Measurements from ENCODE around the gene ODF4. TPM values are rescaled to one million over a fixed set of nuclear protein-coding genes. Genes with fewer than 3 reads are reported as not detected.

ODF4 gene
- total and polyA plus RNA-seq, 4 donors, result not detected

DNA sequence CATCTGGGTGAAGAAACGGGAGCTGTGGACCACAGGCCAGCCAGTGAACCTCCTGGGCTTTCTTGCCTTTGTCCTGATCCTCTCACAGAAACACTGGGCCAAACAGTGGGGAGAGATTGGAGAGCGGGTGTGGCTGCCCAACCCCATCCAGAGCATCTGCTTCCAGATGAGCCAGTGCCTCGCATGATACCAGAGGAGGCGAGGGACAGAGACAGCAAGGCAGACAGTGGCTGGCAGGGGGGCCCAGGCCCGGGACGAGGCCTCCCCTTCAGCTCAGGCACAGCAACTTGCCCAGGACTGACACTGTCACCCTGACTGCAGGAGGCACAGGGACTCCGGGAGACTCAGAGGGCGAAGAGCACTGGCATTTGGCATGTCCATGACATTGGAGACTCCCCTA, 17.6 kb upstream of the ODF4 start:
- Histone ChIP-seq H3K4me3 (ENCODE audit: low read length in 2 of 2) (no peak overlapping the region), H3K4me1 (ENCODE audit: control insufficient read depth in 1 of 2, insufficient read depth in 2 of 2, low read length in 2 of 2) (no peaks in the 10 kb centered on the region), H3K9me3 (ENCODE audit: control insufficient read depth, low read length) (no peaks in the 10 kb centered on the region), H3K27ac (ENCODE audit: low read depth in 1 of 2, low read length in 2 of 2) (no peak overlapping the region), H3K27me3 (ENCODE audit: control insufficient read depth in 1 of 2, insufficient read depth in 2 of 2, low read length in 1 of 2) (no peaks in the 10 kb centered on the region), H3K36me3 (ENCODE audit: control insufficient read depth in 1 of 2, insufficient read depth in 2 of 2, low read length in 1 of 2) (no peaks in the 10 kb centered on the region)
- ATAC-seq (ENCODE audit: low FRiP score) (no peak), DNase-seq (no peak)
- WGBS, 2 donors, result 91 to 93% methylated on average over 8 of the region's 8 CpGs
- intact Hi-C loops (cut with DNase I), result no loop called here

DNA sequence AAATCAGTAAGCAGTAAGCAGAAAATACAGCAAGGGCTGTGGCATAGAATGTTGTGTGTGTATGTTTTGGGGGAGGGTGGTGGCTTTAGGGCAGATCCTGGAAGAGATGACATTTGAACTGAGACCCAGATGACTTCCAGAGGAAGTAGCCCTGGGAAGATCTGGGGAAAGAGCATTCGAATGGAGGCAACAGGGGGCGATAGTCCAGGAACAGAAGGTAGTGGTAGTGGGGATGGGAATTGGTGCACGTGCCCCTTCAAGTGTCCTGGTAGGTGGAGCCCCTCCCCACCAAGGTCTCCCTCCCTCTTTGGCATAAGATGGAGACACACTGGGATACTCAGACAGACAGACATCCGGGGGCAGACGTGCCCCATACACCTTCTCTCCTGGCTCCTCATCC, 15.5 kb upstream of the ODF4 start:
- Histone ChIP-seq H3K9me3 (ENCODE audit: control insufficient read depth, low read length) (no peaks in the 10 kb centered on the region), H3K4me1 (ENCODE audit: control insufficient read depth in 1 of 2, insufficient read depth in 2 of 2, low read length in 2 of 2) (no peaks in the 10 kb centered on the region), H3K36me3 (ENCODE audit: control insufficient read depth in 1 of 2, insufficient read depth in 2 of 2, low read length in 1 of 2) (no peaks in the 10 kb centered on the region), H3K4me3 (ENCODE audit: low read length in 2 of 2) (no peak overlapping the region), H3K27ac (ENCODE audit: low read depth in 1 of 2, low read length in 2 of 2) (no peak overlapping the region), H3K27me3 (ENCODE audit: control insufficient read depth in 1 of 2, insufficient read depth in 2 of 2, low read length in 1 of 2) (no peaks in the 10 kb centered on the region)
- intact Hi-C loops (cut with DNase I), result no loop called here
- DNase-seq, result no peak
- 81 to 82% methylated on average over 5 of the region's 5 CpGs for WGBS, 2 donors
- ATAC-seq (ENCODE audit: low FRiP score), result no peak

DNA sequence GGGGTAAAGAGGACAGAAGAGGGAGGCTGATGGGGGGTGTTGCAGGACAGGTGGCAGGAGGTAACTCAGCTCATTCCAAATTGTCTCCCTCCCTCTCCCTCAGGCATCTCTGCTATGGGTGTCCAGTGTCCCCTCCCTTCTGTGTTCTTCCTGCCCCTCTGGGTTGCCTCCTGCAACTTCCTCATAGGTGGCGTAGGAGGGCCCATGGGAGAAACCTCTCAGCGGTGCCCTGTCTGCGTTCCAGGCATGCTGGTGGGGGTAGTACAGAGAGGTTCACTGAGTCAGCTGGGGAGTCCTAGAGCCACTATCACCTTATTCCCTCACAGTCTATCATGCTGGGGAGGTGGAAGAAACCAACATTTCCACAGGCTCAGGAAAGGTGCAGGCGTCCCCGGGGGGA, 14.7 kb upstream of the ODF4 start:
- DNase-seq (no peak), ATAC-seq (ENCODE audit: low FRiP score) (no peak)
- no peaks in the 10 kb centered on the region for H3K36me3 ChIP-seq (ENCODE audit: control insufficient read depth in 1 of 2, insufficient read depth in 2 of 2, low read length in 1 of 2)
- H3K4me1 ChIP-seq (ENCODE audit: control insufficient read depth in 1 of 2, insufficient read depth in 2 of 2, low read length in 2 of 2), result no peaks in the 10 kb centered on the region
- H3K4me3 ChIP-seq (ENCODE audit: low read length in 2 of 2), result no peak overlapping the region
- H3K27ac ChIP-seq (ENCODE audit: low read depth in 1 of 2, low read length in 2 of 2), result no peak overlapping the region
- intact Hi-C loops (cut with DNase I), result no loop called here
- no peaks in the 10 kb centered on the region for H3K9me3 ChIP-seq (ENCODE audit: control insufficient read depth, low read length)
- no peaks in the 10 kb centered on the region for H3K27me3 ChIP-seq (ENCODE audit: control insufficient read depth in 1 of 2, insufficient read depth in 2 of 2, low read length in 1 of 2)
- WGBS, 2 donors, result 81 to 82% methylated on average over 5 of the region's 5 CpGs

DNA sequence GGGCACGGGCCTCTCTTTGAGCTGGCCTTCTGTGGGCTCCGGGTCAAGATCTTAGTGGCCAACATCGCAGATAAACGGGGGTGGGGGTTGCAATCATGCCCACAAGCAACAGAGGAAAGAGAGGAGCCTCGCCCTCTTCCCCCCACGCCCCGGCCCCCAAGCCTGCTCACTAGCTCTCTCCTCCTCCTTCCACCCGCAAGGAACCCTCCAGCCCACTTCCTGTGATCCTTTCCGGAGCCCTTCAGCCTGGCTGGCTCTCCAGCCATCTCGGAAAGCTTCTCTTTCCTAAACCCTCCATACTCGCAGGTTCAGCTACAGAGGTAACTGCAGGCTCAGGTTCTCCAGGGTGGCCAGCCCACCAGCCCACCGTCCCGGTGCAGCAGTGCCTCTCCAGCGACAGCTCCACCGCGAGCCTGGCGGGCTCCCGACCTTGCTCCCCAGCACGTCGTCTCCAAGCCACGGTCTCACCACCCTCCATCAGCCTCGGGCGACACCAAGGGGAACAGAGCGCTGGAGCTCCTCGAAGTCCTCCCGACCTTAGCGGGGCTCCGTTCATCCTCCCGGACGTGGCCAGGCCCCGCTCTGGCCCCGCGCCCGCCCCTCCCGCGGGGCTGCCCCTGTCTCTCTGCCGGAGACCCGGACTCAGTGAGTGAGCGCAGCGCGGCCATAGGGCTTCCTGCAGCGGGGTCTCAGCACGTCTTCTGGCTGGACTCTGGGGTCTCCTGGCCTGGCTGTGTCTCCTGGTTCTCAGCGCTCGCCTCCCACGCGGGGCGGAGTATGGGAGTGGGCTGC, 12.9 kb upstream of the ODF4 start:
- peak; percentile 69 for ATAC-seq (ENCODE audit: low FRiP score)
- 7 to 9% methylated on average over 48 of the region's 48 CpGs for WGBS, 2 donors
- intact Hi-C loops (cut with DNase I), result no loop called here
- DNase-seq, result peak; percentile 56 to 83
- Histone ChIP-seq H3K9me3 (ENCODE audit: control insufficient read depth, low read length) (no peaks in the 10 kb centered on the region), H3K4me3 (ENCODE audit: low read length in 2 of 2) (peak overlapping the region; percentile 14 to 30), H3K27ac (ENCODE audit: low read depth in 1 of 2, low read length in 2 of 2) (no peak overlapping the region), H3K27me3 (ENCODE audit: control insufficient read depth in 1 of 2, insufficient read depth in 2 of 2, low read length in 1 of 2) (no peaks in the 10 kb centered on the region), H3K36me3 (ENCODE audit: control insufficient read depth in 1 of 2, insufficient read depth in 2 of 2, low read length in 1 of 2) (no peaks in the 10 kb centered on the region), H3K4me1 (ENCODE audit: control insufficient read depth in 1 of 2, insufficient read depth in 2 of 2, low read length in 2 of 2) (no peaks in the 10 kb centered on the region)

DNA sequence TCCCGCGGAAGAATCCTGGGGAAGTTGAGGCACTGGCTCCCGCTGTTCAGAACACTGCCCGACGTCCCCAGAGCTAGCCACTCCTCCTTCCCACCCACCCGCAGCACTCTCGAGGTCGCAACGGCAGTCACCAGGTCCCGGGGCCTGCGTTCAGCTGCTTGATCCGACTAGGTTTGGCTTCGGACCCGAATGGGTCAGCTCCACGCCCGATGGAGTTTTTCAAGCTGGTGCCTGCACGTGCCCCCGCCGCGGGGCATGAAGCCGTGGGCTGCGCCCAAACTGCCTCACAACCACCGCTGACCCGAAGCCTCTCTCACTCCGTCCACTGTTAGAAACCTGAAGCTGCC, 12.4 kb upstream of the ODF4 start:
- intact Hi-C loops (cut with DNase I), result no loop called here
- ATAC-seq (ENCODE audit: low FRiP score), result peak; percentile 52
- no peak for DNase-seq
- peak overlapping the region; percentile 14 to 30 for H3K4me3 ChIP-seq (ENCODE audit: low read length in 2 of 2)
- H3K4me1 ChIP-seq (ENCODE audit: control insufficient read depth in 1 of 2, insufficient read depth in 2 of 2, low read length in 2 of 2), result no peaks in the 10 kb centered on the region
- H3K36me3 ChIP-seq (ENCODE audit: control insufficient read depth in 1 of 2, insufficient read depth in 2 of 2, low read length in 1 of 2), result no peaks in the 10 kb centered on the region
- H3K9me3 ChIP-seq (ENCODE audit: control insufficient read depth, low read length), result peaks cover 2% of the 10 kb centered on the region
- 6 to 13% methylated on average over 25 of the region's 25 CpGs for WGBS, 2 donors
- no peaks in the 10 kb centered on the region for H3K27me3 ChIP-seq (ENCODE audit: control insufficient read depth in 1 of 2, insufficient read depth in 2 of 2, low read length in 1 of 2)
- H3K27ac ChIP-seq (ENCODE audit: low read depth in 1 of 2, low read length in 2 of 2), result no peak overlapping the region

DNA sequence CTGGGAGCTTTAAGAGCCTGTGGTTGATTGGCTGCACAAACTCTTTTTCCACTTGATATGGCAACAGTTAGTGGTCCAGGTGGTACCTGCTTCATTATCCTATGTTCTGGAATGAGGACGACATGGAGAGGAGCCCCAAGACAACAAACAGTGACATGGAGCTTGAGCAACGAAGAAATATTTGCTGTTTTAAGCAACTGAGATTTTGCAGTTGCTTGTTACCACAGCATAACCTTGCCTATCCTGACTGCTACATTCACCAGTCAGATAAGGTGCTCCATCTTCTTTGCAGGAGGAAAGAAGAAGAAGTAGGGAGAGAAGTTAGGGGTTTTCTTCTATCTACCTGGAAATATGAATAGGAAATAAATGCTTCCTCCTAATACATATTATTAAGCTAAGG, 7.5 kb upstream of the ODF4 start:
- DNase-seq (no peak), ATAC-seq (ENCODE audit: low FRiP score) (no peak)
- WGBS, 2 donors, result 88 to 91% methylated on average over 2 of the region's 2 CpGs
- Histone ChIP-seq H3K27ac (ENCODE audit: low read depth in 1 of 2, low read length in 2 of 2) (no peak overlapping the region), H3K36me3 (ENCODE audit: control insufficient read depth in 1 of 2, insufficient read depth in 2 of 2, low read length in 1 of 2) (no peaks in the 10 kb centered on the region), H3K27me3 (ENCODE audit: control insufficient read depth in 1 of 2, insufficient read depth in 2 of 2, low read length in 1 of 2) (no peaks in the 10 kb centered on the region), H3K9me3 (ENCODE audit: control insufficient read depth, low read length) (peaks cover 2% of the 10 kb centered on the region), H3K4me3 (ENCODE audit: low read length in 2 of 2) (no peak overlapping the region), H3K4me1 (ENCODE audit: control insufficient read depth in 1 of 2, insufficient read depth in 2 of 2, low read length in 2 of 2) (no peaks in the 10 kb centered on the region)
- intact Hi-C loops (cut with DNase I), result no loop called here

DNA sequence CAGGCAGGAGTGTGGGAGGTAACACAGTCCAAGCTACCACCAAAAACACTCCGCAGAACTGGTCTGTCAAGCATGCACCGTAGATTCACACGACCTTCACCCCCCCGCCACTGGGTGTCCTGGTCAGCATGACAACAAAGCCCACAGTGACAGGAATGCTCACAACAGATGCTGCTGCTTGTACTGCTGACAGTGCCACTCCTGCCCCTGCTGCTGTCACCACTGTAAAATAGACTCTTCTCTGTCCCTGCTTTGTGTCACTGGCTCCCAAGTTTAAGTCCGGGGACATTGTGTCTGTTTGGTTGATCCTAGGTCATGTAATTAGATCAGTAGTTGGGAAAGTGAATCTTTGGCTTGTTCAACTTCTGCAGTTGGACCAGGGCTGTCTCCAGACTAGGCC, 7.0 kb upstream of the ODF4 start:
- no peak overlapping the region for H3K4me3 ChIP-seq (ENCODE audit: low read length in 2 of 2)
- peaks cover 2% of the 10 kb centered on the region for H3K9me3 ChIP-seq (ENCODE audit: control insufficient read depth, low read length)
- H3K4me1 ChIP-seq (ENCODE audit: control insufficient read depth in 1 of 2, insufficient read depth in 2 of 2, low read length in 2 of 2), result no peaks in the 10 kb centered on the region
- no peaks in the 10 kb centered on the region for H3K27me3 ChIP-seq (ENCODE audit: control insufficient read depth in 1 of 2, insufficient read depth in 2 of 2, low read length in 1 of 2)
- DNase-seq (no peak), ATAC-seq (ENCODE audit: low FRiP score) (no peak)
- H3K27ac ChIP-seq (ENCODE audit: low read depth in 1 of 2, low read length in 2 of 2), result no peak overlapping the region
- WGBS, 2 donors, result 51 to 56% methylated on average over 5 of the region's 5 CpGs
- intact Hi-C loops (cut with DNase I), result no loop called here
- H3K36me3 ChIP-seq (ENCODE audit: control insufficient read depth in 1 of 2, insufficient read depth in 2 of 2, low read length in 1 of 2), result no peaks in the 10 kb centered on the region

DNA sequence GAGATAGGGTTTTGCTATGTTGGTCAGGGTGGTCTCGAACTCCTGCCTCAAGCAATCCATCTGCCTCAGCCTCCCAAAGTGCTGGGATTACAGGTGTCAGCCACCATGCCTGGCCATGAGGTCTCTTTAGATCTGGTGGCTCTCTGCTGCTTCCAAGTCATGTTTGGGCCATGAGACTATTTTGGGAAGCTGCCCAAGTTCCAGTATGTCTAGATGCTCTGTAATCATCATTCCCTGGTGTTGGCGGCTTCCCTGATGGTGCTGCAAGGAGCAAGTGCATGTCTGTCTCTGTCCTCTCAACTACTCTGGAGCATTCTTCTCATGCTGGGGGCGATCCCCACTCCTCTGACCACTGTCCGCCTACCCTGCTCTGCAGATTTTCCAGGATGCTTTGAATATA, 6.4 kb upstream of the ODF4 start:
- ATAC-seq (ENCODE audit: low FRiP score) (no peak), DNase-seq (no peak)
- WGBS, 2 donors, result 93 to 94% methylated on average over 4 of the region's 4 CpGs
- no peaks in the 10 kb centered on the region for H3K36me3 ChIP-seq (ENCODE audit: control insufficient read depth in 1 of 2, insufficient read depth in 2 of 2, low read length in 1 of 2)
- H3K4me1 ChIP-seq (ENCODE audit: control insufficient read depth in 1 of 2, insufficient read depth in 2 of 2, low read length in 2 of 2), result no peaks in the 10 kb centered on the region
- peaks cover 2% of the 10 kb centered on the region for H3K9me3 ChIP-seq (ENCODE audit: control insufficient read depth, low read length)
- H3K27me3 ChIP-seq (ENCODE audit: control insufficient read depth in 1 of 2, insufficient read depth in 2 of 2, low read length in 1 of 2), result no peaks in the 10 kb centered on the region
- H3K4me3 ChIP-seq (ENCODE audit: low read length in 2 of 2), result no peak overlapping the region
- intact Hi-C loops (cut with DNase I), result no loop called here
- H3K27ac ChIP-seq (ENCODE audit: low read depth in 1 of 2, low read length in 2 of 2), result no peak overlapping the region
